Ishikawa (cell line): Measurements from ENCODE around the gene GUCD1.

Experiments used
- CEBPB ChIP-seq: IDR thresholded peaks from 2 replicates; pipeline ENCODE4 v1.6.1; 2012
- EP300 ChIP-seq: IDR thresholded peaks from 2 replicates; pipeline ENCODE4 v1.6.1; 2012; ENCODE audit warnings: borderline replicate concordance
- MAX ChIP-seq: IDR thresholded peaks from 2 replicates; pipeline ENCODE4 v1.6.1; 2012
- RAD21 ChIP-seq: IDR thresholded peaks from 2 replicates; pipeline ENCODE4 v1.6.1; 2012; ENCODE audit warnings: low read depth
- REST ChIP-seq: IDR thresholded peaks from 2 replicates; pipeline ENCODE4 v1.6.1; 2012; ENCODE audit warnings: low read depth, mild to moderate bottlenecking
- TAF1 ChIP-seq: IDR thresholded peaks from 2 replicates; pipeline ENCODE4 v1.6.1; 2012; ENCODE audit warnings: low read depth, mild to moderate bottlenecking
- TCF12 ChIP-seq: IDR thresholded peaks from 2 replicates; pipeline ENCODE4 v1.6.1; 2012; ENCODE audit warnings: low read depth
- USF1 ChIP-seq: IDR thresholded peaks from 2 replicates; pipeline ENCODE4 v1.6.1; 2012

GRCh38 chr22:24526191-24526590, 28.7 kb downstream of the GUCD1 start:
- no peak for TF ChIP-seq TAF1
- no peak for TF ChIP-seq MAX
- TF ChIP-seq REST = no peak
- TF ChIP-seq USF1 = no peak
- TF ChIP-seq EP300 = no peak
- no peak for TF ChIP-seq TCF12
- TF ChIP-seq RAD21 = no peak
- no peak for TF ChIP-seq CEBPB
